HG03469 (cell line): ENCODE measurements around the gene MARVELD3.
"Not testable (repeated sequence)": the region's sequence is repeated elsewhere in the genome, so short reads cannot be mapped to it uniquely, and the experiment has no call there.

Source experiments
- ATAC-seq: cut with Tn5 transposase; IDR thresholded peaks from one replicate; pipeline ENCODE4 v1.9.1; 2021; ENCODE audit warnings: mild to moderate bottlenecking, moderate library complexity, moderate number of reproducible peaks; ENCODE audit not compliant: unreplicated experiment

MARVELD3 gene

GRCh38 chr16:71670537-71670936 lies 44.6 kb downstream of the MARVELD3 start:
- ATAC-seq: no peak

- no peak for ATAC-seq
Observed at GRCh38 chr16:71671165-71671564, 45.2 kb downstream of the MARVELD3 start.

- ATAC-seq: no peak
Observed at GRCh38 chr16:71672125-71672524, 46.1 kb downstream of the MARVELD3 start.

GRCh38 chr16:71672803-71673581 lies 47.0 kb downstream of the MARVELD3 start:
- no peak for ATAC-seq

- no peak for ATAC-seq
Observed at GRCh38 chr16:71673582-71673973, 47.6 kb downstream of the MARVELD3 start.

GRCh38 chr16:71674229-71674628 lies 48.2 kb downstream of the MARVELD3 start:
- ATAC-seq: no peak

GRCh38 chr16:71675380-71675779 lies 49.4 kb downstream of the MARVELD3 start:
- ATAC-seq: no peak

- ATAC-seq: no peak
Observed at GRCh38 chr16:71676236-71676635, 50.3 kb downstream of the MARVELD3 start.

- no peak for ATAC-seq
Observed at GRCh38 chr16:71681360-71681759, 55.4 kb downstream of the MARVELD3 start.

GRCh38 chr16:71684280-71684679 lies 58.3 kb downstream of the MARVELD3 start:
- not testable (repeated sequence) for ATAC-seq
